ENCODE measurements around the gene KRT84.

DNA sequence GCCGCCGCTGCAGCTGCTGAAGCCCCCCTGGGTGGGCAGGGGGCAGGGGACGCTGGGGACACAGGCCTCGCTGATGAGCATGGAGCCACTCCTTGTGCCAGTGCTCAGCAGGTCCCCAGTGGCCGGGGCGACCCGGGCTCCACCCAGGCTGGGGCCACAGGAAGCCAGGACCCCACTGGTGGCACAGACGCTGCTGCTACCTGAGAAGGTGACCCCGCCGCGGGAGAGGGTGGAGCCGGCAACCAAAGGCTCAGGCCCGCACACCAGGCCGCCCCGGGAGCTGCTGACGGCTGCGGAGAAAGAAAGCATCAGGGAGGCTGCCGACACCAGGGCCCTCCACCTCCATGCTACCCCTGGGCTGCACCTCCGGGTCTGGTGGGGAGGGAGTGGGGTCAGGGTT is 7.4 kb downstream of the KRT84 start:
- TF ChIP-seq SUZ12 (IDR thresholded peaks at IDR 0.05; ENCODE audit: extremely low read depth, insufficient read depth, insufficient read length) (no peak), ZNF274 (IDR thresholded peaks at IDR 0.05; ENCODE audit: low read depth, low read length) (no peak)
